H1 (cell line): ENCODE results near the gene EXD2. TPM values are rescaled to one million over a fixed set of nuclear protein-coding genes. Genes with fewer than 3 reads are reported as not detected.

ENCODE experiments used
- CHD1 ChIP-seq: IDR thresholded peaks from 2 replicates; pipeline ENCODE4 v1.6.1; 2012; ENCODE audit warnings: low read depth, low read length, improper control_type of control experiment
- SP1 ChIP-seq: IDR thresholded peaks from 2 replicates; pipeline ENCODE4 v1.6.1; 2011; ENCODE audit warnings: low read depth, low read length
- polyA plus RNA-seq, 7 experiments: library from polyadenylated mRNA; depleted of rRNA in 3 of 7; stranded (reverse) in 5 of 7; unstranded in 2 of 7; fragments of >200 nt in 5 of 7; fragments of 200-250 nt in 2 of 7; gene quantifications; 1 replicate in 5 of 7; 2 replicates in 1 of 7; 4 replicates in 1 of 7; pipeline versions ENCODE4 v1.2.1 to v1.2.3, GENCODE V29; 2011 to 2013; ENCODE audit warnings: missing spikeins in 2 of 7, mixed read lengths in 2 of 7
- total RNA-seq: library from RNA; stranded (reverse); fragmentation: NEBNext Ultra II Directional; extraction: Animal tissue kit (Norgen Biotek cat#: 25700); gene quantifications from 2 replicates; pipeline ENCODE4 v1.2.1, GENCODE V29; 2021
- TF ChIP-seq, protein P1 (sequence below): IDR thresholded peaks from 2 replicates; pipeline ENCODE4 v1.6.1; 2011; ENCODE audit warnings: low read length, improper control_type of control experiment

Gene EXD2
- total and polyA plus RNA-seq, 2 of the 8 experiments (the other 6 are each of a cell fraction or from before 2014, with no cell fraction given), result 11.9 to 25.9 TPM

DNA sequence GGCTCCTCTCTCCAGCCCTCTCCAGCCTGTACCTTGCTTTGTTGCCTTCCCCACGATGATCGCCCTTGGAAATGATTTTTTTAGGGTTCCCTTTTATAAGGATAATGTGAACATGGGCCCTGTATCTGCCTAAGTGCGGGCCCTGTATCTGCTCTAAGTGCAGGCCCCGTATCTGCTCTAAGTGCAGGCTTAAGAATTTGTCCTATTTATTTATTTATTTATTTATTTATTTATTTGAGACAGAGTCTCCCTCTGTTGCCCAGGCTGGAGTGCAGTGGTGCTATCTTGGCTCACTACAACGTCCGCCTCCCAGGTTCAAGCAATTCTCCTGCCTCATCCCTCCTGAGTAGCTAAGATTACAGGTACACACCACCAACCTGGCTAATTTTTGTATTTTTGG lies 91.2 kb downstream of the EXD2 start (continued):
- TF ChIP-seq, protein P1, sequence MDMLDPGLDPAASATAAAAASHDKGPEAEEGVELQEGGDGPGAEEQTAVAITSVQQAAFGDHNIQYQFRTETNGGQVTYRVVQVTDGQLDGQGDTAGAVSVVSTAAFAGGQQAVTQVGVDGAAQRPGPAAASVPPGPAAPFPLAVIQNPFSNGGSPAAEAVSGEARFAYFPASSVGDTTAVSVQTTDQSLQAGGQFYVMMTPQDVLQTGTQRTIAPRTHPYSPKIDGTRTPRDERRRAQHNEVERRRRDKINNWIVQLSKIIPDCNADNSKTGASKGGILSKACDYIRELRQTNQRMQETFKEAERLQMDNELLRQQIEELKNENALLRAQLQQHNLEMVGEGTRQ, result no peak
- no peak for TF ChIP-seq SP1
- TF ChIP-seq CHD1, result no peak
